Cortex of kidney (tissue), 1 donor: ENCODE measurements around the gene LSM10.

Experiments
- DNase-seq: peaks from one replicate; lab custom pipeline; 2025; lab: John Stamatoyannopoulos, UW

Gene LSM10

GRCh38 chr1:36383240-36383639 is 14.5 kb downstream of the LSM10 start:
- no peak for DNase-seq

- no peak for DNase-seq
Observed at GRCh38 chr1:36382669-36383068, 15.0 kb downstream of the LSM10 start.

GRCh38 chr1:36382231-36382630 is 15.5 kb downstream of the LSM10 start:
- no peak for DNase-seq

- DNase-seq: no peak
Observed at GRCh38 chr1:36381405-36381804, 16.3 kb downstream of the LSM10 start.

- no peak for DNase-seq
Observed at GRCh38 chr1:36380782-36381181, 16.9 kb downstream of the LSM10 start.

GRCh38 chr1:36380143-36380619 is 17.5 kb downstream of the LSM10 start:
- no peak for DNase-seq

- no peak for DNase-seq
Observed at GRCh38 chr1:36377791-36378492, 19.8 kb downstream of the LSM10 start.

- DNase-seq: no peak
Observed at GRCh38 chr1:36372617-36373016, 25.1 kb downstream of the LSM10 start.

GRCh38 chr1:36369061-36369861 is 28.4 kb downstream of the LSM10 start:
- DNase-seq: no peak

- DNase-seq: no peak
Observed at GRCh38 chr1:36367798-36368197, 29.9 kb downstream of the LSM10 start.

- no peak for DNase-seq
Observed at GRCh38 chr1:36367066-36367465, 30.6 kb downstream of the LSM10 start.

- no peak for DNase-seq
Observed at GRCh38 chr1:36366091-36366661, 31.5 kb downstream of the LSM10 start.

GRCh38 chr1:36365381-36365780 is 32.3 kb downstream of the LSM10 start:
- no peak for DNase-seq

GRCh38 chr1:36359911-36360550 is 37.7 kb downstream of the LSM10 start:
- no peak for DNase-seq

- no peak for DNase-seq
Observed at GRCh38 chr1:36359383-36359782, 38.3 kb downstream of the LSM10 start.

GRCh38 chr1:36358514-36359084 is 39.1 kb downstream of the LSM10 start:
- no peak for DNase-seq

GRCh38 chr1:36355811-36356210 is 41.9 kb downstream of the LSM10 start:
- no peak for DNase-seq

GRCh38 chr1:36354486-36354885 is 43.2 kb downstream of the LSM10 start:
- no peak for DNase-seq

- no peak for DNase-seq
Observed at GRCh38 chr1:36352910-36353878, 44.5 kb downstream of the LSM10 start.

GRCh38 chr1:36352125-36352909 is 45.4 kb downstream of the LSM10 start:
- DNase-seq: no peak
